RWPE2 (cell line): ENCODE results near the gene GPR62.

ENCODE experiments used
- ATAC-seq: fragments of 200-7000 bp; cut with Tn5 transposase; 3 replicates; pipeline ENCODE4 v1.9.1; 2021; ENCODE audit warnings: low read depth
- DNase-seq: peaks from one replicate; pipeline ENCODE4 v3.0.0-alpha.2; 2020; ENCODE audit warnings: low spot score
- H3K27ac ChIP-seq: fragments of 450-650 bp; 2 replicates; pipeline ENCODE4 v1.5.1; 2017; ENCODE audit warnings: mild to moderate bottlenecking; ENCODE audit not compliant: poor library complexity, severe bottlenecking
- H3K27me3 ChIP-seq: fragments of 250-450 bp; sonication (Bioruptor Pico); 2 replicates; pipeline ENCODE4 v1.5.1; 2021; ENCODE audit warnings: mild to moderate bottlenecking, moderate library complexity; ENCODE audit not compliant: insufficient read depth, poor library complexity, severe bottlenecking
- H3K36me3 ChIP-seq: fragments of 250-450 bp; sonication (Bioruptor Pico); 2 replicates; pipeline ENCODE4 v1.5.1; 2020; ENCODE audit warnings: low read depth, mild to moderate bottlenecking, moderate library complexity
- H3K4me1 ChIP-seq: fragments of 250-450 bp; sonication (Bioruptor Pico); 2 replicates; pipeline ENCODE4 v1.5.1; 2021; ENCODE audit warnings: mild to moderate bottlenecking, moderate library complexity; ENCODE audit not compliant: insufficient read depth, poor library complexity, severe bottlenecking
- H3K4me3 ChIP-seq: fragments of 250-450 bp; sonication (Bioruptor Pico); 2 replicates; pipeline ENCODE4 v1.5.1; 2021; ENCODE audit warnings: mild to moderate bottlenecking, moderate library complexity; ENCODE audit not compliant: severe bottlenecking
- H3K9me3 ChIP-seq: fragments of 250-450 bp; sonication (Bioruptor Pico); 2 replicates; pipeline ENCODE4 v1.5.1; 2021; ENCODE audit warnings: mild to moderate bottlenecking, moderate library complexity; ENCODE audit not compliant: severe bottlenecking
- TF ChIP-seq, protein P1 (sequence below): fragments of 450-650 bp; IDR thresholded peaks from one replicate; pipeline ENCODE4 v1.5.1; 2017; ENCODE audit warnings: mild to moderate bottlenecking, moderate library complexity; ENCODE audit not compliant: poor library complexity, severe bottlenecking

The GPR62 gene

DNA sequence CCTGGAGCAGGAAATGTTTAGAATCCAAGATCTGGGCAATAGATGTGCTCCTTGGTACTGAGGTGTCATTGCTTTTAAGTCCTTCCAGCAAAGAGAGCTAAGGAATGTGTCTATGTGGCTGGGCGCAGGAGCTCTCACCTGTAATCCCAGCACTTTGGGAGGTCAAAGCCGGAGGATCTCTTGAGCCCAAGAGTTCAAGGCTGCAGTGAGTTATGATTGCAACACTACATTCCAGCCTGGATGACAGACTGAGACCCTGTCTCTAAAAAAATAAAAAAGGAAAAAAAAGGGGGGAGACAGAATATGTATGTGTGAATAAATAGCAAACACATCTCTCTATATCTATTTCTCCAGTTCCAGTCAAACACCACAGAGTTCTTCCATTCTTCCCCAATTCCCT lies 4.3 kb upstream of the GPR62 start:
- Histone ChIP-seq H3K27me3 (no peaks in the 10 kb centered on the region), H3K4me3 (no peak overlapping the region), H3K27ac (no peak overlapping the region), H3K9me3 (no peaks in the 10 kb centered on the region), H3K4me1 (peaks cover 8% of the 10 kb centered on the region), H3K36me3 (no peaks in the 10 kb centered on the region)
- no peak for ATAC-seq
- TF ChIP-seq, protein P1, sequence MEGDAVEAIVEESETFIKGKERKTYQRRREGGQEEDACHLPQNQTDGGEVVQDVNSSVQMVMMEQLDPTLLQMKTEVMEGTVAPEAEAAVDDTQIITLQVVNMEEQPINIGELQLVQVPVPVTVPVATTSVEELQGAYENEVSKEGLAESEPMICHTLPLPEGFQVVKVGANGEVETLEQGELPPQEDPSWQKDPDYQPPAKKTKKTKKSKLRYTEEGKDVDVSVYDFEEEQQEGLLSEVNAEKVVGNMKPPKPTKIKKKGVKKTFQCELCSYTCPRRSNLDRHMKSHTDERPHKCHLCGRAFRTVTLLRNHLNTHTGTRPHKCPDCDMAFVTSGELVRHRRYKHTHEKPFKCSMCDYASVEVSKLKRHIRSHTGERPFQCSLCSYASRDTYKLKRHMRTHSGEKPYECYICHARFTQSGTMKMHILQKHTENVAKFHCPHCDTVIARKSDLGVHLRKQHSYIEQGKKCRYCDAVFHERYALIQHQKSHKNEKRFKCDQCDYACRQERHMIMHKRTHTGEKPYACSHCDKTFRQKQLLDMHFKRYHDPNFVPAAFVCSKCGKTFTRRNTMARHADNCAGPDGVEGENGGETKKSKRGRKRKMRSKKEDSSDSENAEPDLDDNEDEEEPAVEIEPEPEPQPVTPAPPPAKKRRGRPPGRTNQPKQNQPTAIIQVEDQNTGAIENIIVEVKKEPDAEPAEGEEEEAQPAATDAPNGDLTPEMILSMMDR, result no peak
- DNase-seq, result no peak

DNA sequence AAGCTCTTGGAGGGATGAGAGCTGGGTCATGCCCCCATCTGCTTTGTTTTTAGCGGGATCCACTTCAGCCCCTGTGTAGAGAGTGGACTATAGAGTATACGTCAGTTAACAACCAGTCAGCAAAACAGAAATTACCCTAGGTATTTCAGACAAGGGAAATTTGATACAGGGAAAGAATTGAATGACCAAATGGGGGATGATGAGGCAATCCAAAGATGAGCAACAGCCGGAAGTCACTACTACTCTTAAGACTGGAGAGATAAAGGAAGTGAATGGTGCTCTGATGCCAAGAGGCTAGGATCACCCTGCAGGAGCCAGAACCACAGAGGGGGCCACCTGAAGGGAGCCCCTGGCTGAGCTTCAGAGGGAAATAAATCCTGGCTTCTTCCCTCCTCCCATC lies 1.7 kb upstream of the GPR62 start:
- Histone ChIP-seq H3K4me1 (peaks cover 8% of the 10 kb centered on the region), H3K9me3 (no peaks in the 10 kb centered on the region), H3K27me3 (no peaks in the 10 kb centered on the region), H3K27ac (peak overlapping the region; percentile 15), H3K4me3 (no peak overlapping the region), H3K36me3 (no peaks in the 10 kb centered on the region)
- ATAC-seq (peak; percentile 60), DNase-seq (no peak)
- TF ChIP-seq, protein P1, result no peak

DNA sequence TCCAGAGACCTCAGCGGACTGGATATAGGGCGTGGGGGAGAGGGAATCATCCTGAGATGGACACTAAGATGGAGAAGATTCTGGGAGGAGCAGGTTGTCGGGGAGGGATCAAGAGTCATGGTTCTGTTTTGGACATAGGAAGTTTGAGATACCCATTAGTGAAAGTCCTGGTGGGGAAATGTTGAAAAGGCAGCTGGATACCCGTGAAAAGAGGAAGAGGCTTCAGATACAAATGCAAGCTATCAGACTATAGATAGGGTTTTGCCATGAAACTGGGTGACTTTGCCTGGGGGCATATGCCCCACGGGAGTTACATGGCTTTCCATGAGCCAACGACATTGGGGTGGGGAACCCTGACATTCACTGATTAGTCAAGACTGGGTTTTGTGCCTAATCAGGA lies 1.1 kb upstream of the GPR62 start:
- TF ChIP-seq, protein P1, result no peak
- Histone ChIP-seq H3K36me3 (no peaks in the 10 kb centered on the region), H3K27me3 (no peaks in the 10 kb centered on the region), H3K4me1 (peaks cover 8% of the 10 kb centered on the region), H3K27ac (peak overlapping the region; percentile 15), H3K4me3 (no peak overlapping the region), H3K9me3 (no peaks in the 10 kb centered on the region)
- ATAC-seq, result no peak
- DNase-seq, result no peak

DNA sequence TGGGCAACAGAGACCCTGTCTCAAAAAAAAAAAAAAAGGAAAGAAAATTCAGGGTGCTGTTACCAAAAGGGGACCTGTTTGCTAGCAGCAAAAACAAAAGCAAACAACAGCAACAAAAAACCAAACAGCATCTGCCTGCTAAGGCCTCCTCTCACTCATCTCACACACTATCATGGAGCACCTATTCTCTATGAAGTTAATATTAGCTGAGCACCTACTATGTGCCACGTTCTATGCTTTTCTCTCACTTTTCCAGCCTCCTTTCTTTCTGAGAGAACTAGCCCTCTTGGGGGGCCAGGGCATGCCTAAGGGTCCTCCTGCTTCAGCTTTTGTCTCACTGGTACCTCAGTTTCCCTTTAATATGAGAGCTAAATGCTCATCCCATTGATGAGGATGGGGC lies 468 bp upstream of the GPR62 start:
- no peak for DNase-seq
- Histone ChIP-seq H3K27ac (no peak overlapping the region), H3K27me3 (no peaks in the 10 kb centered on the region)

More for the DNA sequence above, 468 bp upstream of the GPR62 start:
- Histone ChIP-seq H3K9me3 (no peaks in the 10 kb centered on the region), H3K36me3 (no peaks in the 10 kb centered on the region), H3K4me1 (peaks cover 8% of the 10 kb centered on the region), H3K4me3 (no peak overlapping the region)
- TF ChIP-seq, protein P1, result no peak
- ATAC-seq, result no peak
